Erythroblast (primary cell): ENCODE results near the gene BBC3.
A peak's percentile ranks its signal among the peaks of the same experiment; 100 is the strongest.

ENCODE experiments used
- DNase-seq, 2 experiments: peaks; one replicate each; lab custom pipeline; 2025; lab: John Stamatoyannopoulos, UW
- GATA1 ChIP-seq: IDR thresholded peaks from 2 replicates; pipeline ENCODE4 v1.6.1; 2011; ENCODE audit warnings: low read depth, mild to moderate bottlenecking, control low read depth, low read length, moderate library complexity
- POLR2A ChIP-seq: IDR thresholded peaks from 2 replicates; pipeline ENCODE4 v1.6.1; 2011; ENCODE audit warnings: mild to moderate bottlenecking, low read length

The BBC3 gene

DNA sequence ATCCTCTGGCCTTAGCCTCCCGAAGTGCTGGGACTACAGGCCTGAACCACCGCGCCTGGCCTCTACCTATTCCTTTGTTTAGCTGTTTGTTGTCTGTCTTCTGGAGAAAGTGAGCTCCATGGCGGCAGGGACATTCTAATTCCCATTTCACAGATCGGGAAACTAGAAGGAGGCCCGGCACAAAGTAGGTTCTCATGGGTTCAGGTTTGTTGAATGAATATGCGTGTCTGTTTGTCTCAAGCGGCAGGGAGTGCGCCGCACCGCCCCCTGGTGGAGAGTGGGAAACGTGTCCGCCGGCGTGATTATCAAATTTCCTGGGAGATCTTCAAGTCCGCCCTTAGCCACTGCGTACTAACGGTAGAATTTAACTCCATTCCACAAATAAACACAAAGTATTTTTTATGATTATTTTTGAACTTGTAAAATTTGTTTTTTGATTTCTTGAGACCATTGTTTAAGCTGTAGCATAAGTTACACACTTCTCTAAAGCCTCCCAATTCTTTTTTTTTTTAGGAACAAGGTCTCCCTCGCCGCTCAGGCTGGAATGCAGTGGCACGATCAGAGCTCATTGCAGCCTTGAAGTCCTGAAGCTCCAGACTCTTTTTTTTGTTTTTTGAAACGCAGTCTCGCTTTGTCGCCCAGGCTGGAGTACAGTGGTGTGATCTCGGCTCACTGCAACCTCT lies 16.4 kb upstream of the BBC3 start:
- no peak for TF ChIP-seq GATA1
- no peak for TF ChIP-seq POLR2A
- DNase-seq, result peak; percentile 86 to 94

DNA sequence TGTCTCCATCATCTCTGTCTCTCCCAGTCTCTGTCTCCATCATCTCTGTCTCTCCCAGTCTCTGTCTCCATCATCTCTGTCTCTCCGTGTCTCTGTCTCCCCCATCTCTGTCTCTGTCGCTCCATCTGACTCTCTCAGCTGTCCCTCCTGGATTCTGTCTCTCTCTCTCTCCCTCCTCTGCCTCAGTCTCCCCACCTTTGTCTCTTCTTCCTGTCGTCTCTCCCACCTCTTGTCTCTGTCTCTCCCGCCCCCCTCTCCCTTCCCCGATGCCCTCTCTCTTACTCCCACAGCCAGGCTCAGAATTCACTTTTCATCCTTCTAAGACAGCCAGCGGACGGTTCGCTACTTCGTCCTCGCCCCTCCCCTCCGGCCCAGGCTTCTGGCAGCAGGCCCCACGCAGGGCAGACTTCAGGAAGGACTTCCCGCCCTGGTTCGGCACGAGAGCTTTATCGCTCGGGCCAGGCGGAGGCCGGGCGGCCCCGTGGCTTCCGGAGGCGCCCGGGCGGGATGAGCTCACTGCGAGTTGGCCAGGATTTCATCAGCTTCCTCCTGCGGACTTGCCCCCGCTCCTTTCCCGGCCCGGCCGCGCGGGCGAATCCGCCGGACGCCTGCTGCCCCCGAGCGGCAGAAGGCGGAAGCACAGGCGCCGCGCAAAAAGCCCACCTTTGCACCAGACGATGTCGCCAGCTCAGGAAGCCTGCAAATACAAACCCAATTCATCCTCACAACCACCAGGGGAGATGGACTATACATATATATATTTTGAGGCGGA lies 13.0 kb upstream of the BBC3 start:
- peak; percentile 99 for DNase-seq
- TF ChIP-seq POLR2A (peak; percentile 48), GATA1 (no peak)

DNA sequence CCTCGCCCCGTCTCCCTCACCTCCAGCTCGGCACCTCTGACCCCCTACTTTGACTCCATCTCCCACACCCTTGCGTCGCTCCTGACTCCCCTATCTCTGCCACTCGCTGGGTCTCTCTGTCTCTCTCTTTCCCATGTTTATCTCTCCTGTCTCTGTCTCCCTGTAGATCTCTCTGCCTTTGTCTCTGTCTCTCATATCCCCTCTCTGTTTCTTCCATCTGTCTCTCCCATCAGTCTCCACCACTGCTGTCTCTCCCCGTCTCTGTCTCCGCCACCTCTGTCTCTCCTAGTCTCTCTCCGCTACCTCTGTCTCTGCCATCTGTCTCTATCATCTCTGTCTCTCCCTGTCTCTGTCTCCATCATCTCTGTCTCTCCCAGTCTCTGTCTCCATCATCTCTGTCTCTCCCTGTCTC lies 12.4 kb upstream of the BBC3 start:
- no peak for TF ChIP-seq GATA1
- no peak for TF ChIP-seq POLR2A
- no peak for DNase-seq

DNA sequence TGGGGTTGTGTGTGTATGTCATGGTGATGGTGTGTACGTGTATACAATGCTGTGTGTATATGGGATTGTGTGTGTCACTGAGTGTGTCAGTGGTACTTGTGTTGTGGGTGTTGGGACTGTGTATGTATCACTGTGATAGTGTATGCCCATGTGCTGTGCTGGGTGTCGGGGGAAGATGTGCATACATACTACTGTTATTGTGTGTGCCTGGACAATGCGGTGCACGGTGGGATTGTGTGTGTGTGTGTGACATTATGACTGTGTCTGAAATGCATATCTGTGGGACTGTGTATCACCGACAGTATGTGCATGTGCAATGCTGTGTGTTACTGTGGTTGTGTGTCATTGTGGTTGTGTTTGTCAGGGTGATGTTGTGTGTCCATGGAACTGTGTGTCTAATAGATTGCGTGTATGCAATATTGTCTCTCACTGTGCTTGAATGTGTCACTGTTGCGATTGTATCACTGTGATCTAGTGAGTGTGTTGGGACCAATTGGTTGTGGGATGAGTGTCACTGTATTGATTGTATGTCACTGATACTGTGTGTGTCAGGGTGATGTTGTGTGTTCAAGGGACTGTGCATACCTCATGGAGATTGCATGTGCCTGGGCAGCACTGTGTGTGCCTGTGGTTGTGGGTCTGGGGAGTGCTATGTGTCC lies 11.0 kb upstream of the BBC3 start:
- DNase-seq, result peak; percentile 67 to 75
- TF ChIP-seq POLR2A (peak; percentile 2), GATA1 (no peak)

DNA sequence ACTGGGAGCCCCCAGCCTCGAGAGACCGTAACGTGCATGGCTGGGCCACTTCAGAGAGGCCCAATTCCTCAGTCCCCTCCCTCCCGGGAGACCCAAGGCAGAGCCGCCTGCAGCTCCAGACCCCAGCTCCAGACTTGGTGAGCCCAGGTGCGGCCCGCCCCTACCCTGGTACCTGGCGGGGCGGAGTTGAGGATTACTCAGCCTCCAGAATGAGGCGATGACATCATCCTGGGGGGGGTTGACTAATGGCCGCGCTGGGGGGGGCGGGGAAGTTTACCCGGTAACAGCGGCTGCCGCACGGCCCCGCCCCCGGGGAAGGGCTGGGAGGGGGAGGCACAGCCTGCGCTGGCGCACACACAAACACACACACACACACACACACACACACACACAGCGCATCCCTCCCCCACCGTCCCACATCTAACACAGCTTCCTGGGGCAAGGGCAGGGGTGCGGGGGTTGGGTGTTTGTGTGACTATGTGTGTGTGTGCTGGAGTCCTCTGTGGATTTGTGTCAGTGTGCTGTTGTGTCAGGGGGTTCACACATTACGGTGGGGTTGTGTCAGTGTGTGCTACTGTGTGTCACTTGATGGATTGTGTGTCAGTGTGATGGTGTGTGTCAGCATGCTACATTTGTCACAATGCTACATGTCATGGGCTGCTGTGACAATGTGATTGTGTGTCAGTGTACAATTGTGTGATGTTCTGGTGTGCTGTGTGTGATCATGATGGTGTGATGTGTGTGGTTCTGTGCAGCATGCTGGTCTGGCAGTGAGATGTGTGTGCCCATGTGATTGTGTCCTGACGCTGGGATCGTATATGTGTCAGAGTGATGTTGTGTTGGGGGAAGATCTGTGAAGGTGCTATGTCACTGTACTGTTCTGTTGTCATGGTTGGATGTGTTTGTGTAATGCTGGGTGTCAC lies 10.3 kb upstream of the BBC3 start:
- peak; percentile 89 to 97 for DNase-seq
- TF ChIP-seq POLR2A, result peak; percentile 19
- TF ChIP-seq GATA1, result no peak

DNA sequence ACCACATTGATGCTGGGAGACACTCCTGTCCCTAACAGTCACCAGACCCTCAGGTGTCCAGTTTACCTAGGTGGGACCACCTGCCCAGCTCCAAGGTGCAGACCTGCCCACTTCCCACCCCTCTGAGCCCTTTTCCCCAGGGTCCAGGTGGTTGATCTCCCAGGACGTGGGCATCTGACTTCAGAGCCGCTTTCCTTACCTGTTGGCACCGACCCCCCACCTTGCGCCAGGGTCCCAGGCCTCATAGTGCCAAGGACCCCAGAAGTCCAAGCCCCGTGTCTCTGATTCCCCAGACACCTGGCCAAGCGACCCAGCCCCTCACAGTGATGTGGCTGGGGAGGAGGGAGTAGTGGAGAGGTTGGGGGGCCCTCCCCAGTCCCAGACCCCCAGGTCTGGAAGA lies 9.6 kb upstream of the BBC3 start:
- no peak for DNase-seq
- no peak for TF ChIP-seq POLR2A
- TF ChIP-seq GATA1, result no peak

- peak; percentile 31 to 65 for DNase-seq
- TF ChIP-seq GATA1 (no peak), POLR2A (no peak)
These were observed 8.8 kb upstream of the BBC3 start for GRCh38 chr19:47239610-47240296.

GRCh38 chr19:47239152-47239551 lies 8.2 kb upstream of the BBC3 start:
- DNase-seq, result no peak

DNA sequence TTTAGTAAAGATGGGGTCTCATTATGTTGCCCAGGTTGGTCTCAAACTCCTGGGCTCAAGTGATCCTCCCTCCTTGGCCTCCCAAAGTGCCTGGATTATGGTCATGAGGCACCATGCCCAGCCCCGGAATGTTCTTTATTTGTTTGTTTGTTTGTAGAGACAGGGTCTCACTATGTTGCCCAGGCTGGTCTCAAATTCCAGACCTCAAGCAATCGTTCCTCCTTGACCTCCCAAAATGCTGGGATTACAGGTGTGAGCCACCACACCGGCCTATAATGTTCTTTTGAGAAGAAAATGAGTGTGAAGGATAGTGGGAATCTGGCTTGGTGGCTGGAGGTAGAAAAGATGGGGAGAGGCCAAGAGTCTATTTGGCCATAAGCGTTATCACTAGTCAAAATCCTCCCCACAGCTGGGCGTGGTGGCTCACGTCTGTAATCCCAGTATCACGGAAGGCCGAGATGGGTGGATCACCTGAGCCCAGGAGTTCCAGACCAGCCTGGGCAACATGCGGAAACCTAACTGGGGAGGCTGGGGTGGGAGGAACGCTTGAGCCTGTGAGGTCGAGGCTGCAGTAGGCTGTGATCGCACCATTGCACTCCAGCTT lies 5.2 kb upstream of the BBC3 start:
- DNase-seq, result no peak
- TF ChIP-seq POLR2A (no peak), GATA1 (no peak)

More at GRCh38 chr19:47239152-47239551, 8.2 kb upstream of the BBC3 start:
- TF ChIP-seq GATA1, result no peak
- no peak for TF ChIP-seq POLR2A

- TF ChIP-seq GATA1 (no peak), POLR2A (no peak)
- DNase-seq, result peak; percentile 34 to 81
These were observed 1.6 kb upstream of the BBC3 start for GRCh38 chr19:47232422-47233211.
